Nucleus accumbens (tissue), 56 donors: Measurements from ENCODE around the gene EPHA6.
A peak's percentile ranks its signal among the peaks of the same experiment; 100 is the strongest.
"Not testable (repeated sequence)": the region's sequence is repeated elsewhere in the genome, so short reads cannot be mapped to it uniquely, and the experiment has no call there.

ENCODE experiments used
- DNase-seq, 56 donors: peaks; one replicate each; lab custom pipeline; 2025; lab: John Stamatoyannopoulos, UW

EPHA6 gene

GRCh38 chr3:97550408-97550807 is 736.0 kb downstream of the EPHA6 start:
- no peak for DNase-seq

GRCh38 chr3:97552186-97552585 is 737.8 kb downstream of the EPHA6 start:
- no peak for DNase-seq

- no peak for DNase-seq
Measured at GRCh38 chr3:97575742-97576141, 761.3 kb downstream of the EPHA6 start.

- DNase-seq, result no peak
Measured at GRCh38 chr3:97576221-97576620, 761.8 kb downstream of the EPHA6 start.

GRCh38 chr3:97579365-97579764 is 765.0 kb downstream of the EPHA6 start:
- DNase-seq, result no peak

GRCh38 chr3:97610626-97611025 is 796.2 kb downstream of the EPHA6 start:
- DNase-seq, result no peak

- DNase-seq, result no peak
Measured at GRCh38 chr3:97612632-97613031, 798.2 kb downstream of the EPHA6 start.

GRCh38 chr3:97613139-97613538 is 798.7 kb downstream of the EPHA6 start:
- no peak for DNase-seq

- not testable (repeated sequence) for DNase-seq
Measured at GRCh38 chr3:97620514-97620913, 806.1 kb downstream of the EPHA6 start.

GRCh38 chr3:97636465-97636864 is 822.1 kb downstream of the EPHA6 start:
- DNase-seq, result no peak

GRCh38 chr3:97646932-97647331 is 832.5 kb downstream of the EPHA6 start:
- DNase-seq, result peak in 3 of 56 donors; percentile 1 to 9 (median 3)

- DNase-seq, result no peak
Measured at GRCh38 chr3:97647441-97647982, 833.1 kb downstream of the EPHA6 start.

GRCh38 chr3:97655971-97656370 is 841.6 kb downstream of the EPHA6 start:
- no peak for DNase-seq

- no peak for DNase-seq
Measured at GRCh38 chr3:97656638-97657037, 842.2 kb downstream of the EPHA6 start.

- DNase-seq, result no peak
Measured at GRCh38 chr3:97658668-97659285, 844.4 kb downstream of the EPHA6 start.

GRCh38 chr3:97662264-97662663 is 847.9 kb downstream of the EPHA6 start:
- no peak for DNase-seq

GRCh38 chr3:97662762-97663161 is 848.4 kb downstream of the EPHA6 start:
- no peak for DNase-seq

- DNase-seq, result no peak
Measured at GRCh38 chr3:97665896-97666295, 851.5 kb downstream of the EPHA6 start.

- no peak for DNase-seq
Measured at GRCh38 chr3:97670952-97671351, 856.6 kb downstream of the EPHA6 start.

GRCh38 chr3:97673357-97673997 is 859.1 kb downstream of the EPHA6 start:
- no peak for DNase-seq

- DNase-seq, result no peak
Measured at GRCh38 chr3:97674461-97674860, 860.1 kb downstream of the EPHA6 start.

GRCh38 chr3:97680210-97680609 is 865.8 kb downstream of the EPHA6 start:
- no peak for DNase-seq
